Trophoblast cell (in vitro differentiated cells and primary cell): ENCODE measurements around the gene ASPG.

ENCODE experiments used
- DNase-seq, 2 donors: peaks; one replicate each; pipeline ENCODE4 v3.0.0-alpha.2; 2016
- H2AFZ ChIP-seq: 2 replicates; pipeline ENCODE4 v1.6.1; 2013; ENCODE audit warnings: low read length, moderate library complexity, mild to moderate bottlenecking; ENCODE audit not compliant: insufficient read depth, poor library complexity
- H2AK5ac ChIP-seq: 2 replicates; pipeline ENCODE4 v1.6.1; 2013; ENCODE audit warnings: mild to moderate bottlenecking, low read length
- H2BK120ac ChIP-seq: 2 replicates; pipeline ENCODE4 v1.6.1; 2013; ENCODE audit warnings: low read length, mild to moderate bottlenecking, moderate library complexity; ENCODE audit not compliant: insufficient read depth, poor library complexity
- H2BK12ac ChIP-seq: 2 replicates; pipeline ENCODE4 v1.6.1; 2013; ENCODE audit warnings: mild to moderate bottlenecking, low read length, moderate library complexity
- H2BK5ac ChIP-seq: 2 replicates; pipeline ENCODE4 v1.6.1; 2013; ENCODE audit warnings: low read length, low read depth, moderate library complexity, mild to moderate bottlenecking; ENCODE audit not compliant: poor library complexity
- H3K14ac ChIP-seq: 2 replicates; pipeline ENCODE4 v1.6.1; 2013; ENCODE audit warnings: mild to moderate bottlenecking, low read length
- H3K18ac ChIP-seq: 2 replicates; pipeline ENCODE4 v1.6.1; 2013; ENCODE audit warnings: mild to moderate bottlenecking, low read length
- H3K23ac ChIP-seq: 2 replicates; pipeline ENCODE4 v1.6.1; 2013; ENCODE audit warnings: low read length
- H3K27ac ChIP-seq: 2 replicates; pipeline ENCODE4 v1.5.1; 2013; ENCODE audit warnings: low read depth, mild to moderate bottlenecking, inconsistent platforms, low read length, moderate library complexity
- H3K27me3 ChIP-seq: 2 replicates; pipeline ENCODE4 v1.6.1; 2013; ENCODE audit warnings: inconsistent platforms, mild to moderate bottlenecking, low read length, moderate library complexity; ENCODE audit not compliant: insufficient read depth
- H3K36me3 ChIP-seq, 2 experiments: 1 replicate in 1 of 2; 2 replicates in 1 of 2; pipeline ENCODE4 v1.6.1; 2013; ENCODE audit warnings: low read length in 2 of 2, mild to moderate bottlenecking in 2 of 2, moderate library complexity in 1 of 2; ENCODE audit not compliant: insufficient read depth in 2 of 2, control insufficient read depth in 1 of 2
- H3K4ac ChIP-seq: 2 replicates; pipeline ENCODE4 v1.6.1; 2013; ENCODE audit warnings: low read depth, mild to moderate bottlenecking, low read length, moderate library complexity
- H3K4me1 ChIP-seq, 2 experiments: 1 replicate in 1 of 2; 2 replicates in 1 of 2; pipeline ENCODE4 v1.6.1; 2013; ENCODE audit warnings: low read length in 2 of 2, mild to moderate bottlenecking in 2 of 2, moderate library complexity in 1 of 2; ENCODE audit not compliant: insufficient read depth in 2 of 2, control insufficient read depth in 1 of 2
- H3K4me2 ChIP-seq: 2 replicates; pipeline ENCODE4 v1.6.1; 2013; ENCODE audit warnings: inconsistent platforms, mild to moderate bottlenecking, low read length, moderate library complexity
- H3K4me3 ChIP-seq: 2 replicates; pipeline ENCODE4 v1.5.1; 2013; ENCODE audit warnings: mild to moderate bottlenecking, low read depth, low read length, inconsistent platforms
- H3K79me1 ChIP-seq: one replicate; pipeline ENCODE4 v1.6.1; 2013; ENCODE audit warnings: low read length
- H3K79me2 ChIP-seq: 2 replicates; pipeline ENCODE4 v1.6.1; 2013; ENCODE audit warnings: low read length, mild to moderate bottlenecking; ENCODE audit not compliant: control insufficient read depth, insufficient read depth, poor library complexity
- H3K9ac ChIP-seq: 2 replicates; pipeline ENCODE4 v1.6.1; 2013; ENCODE audit warnings: mild to moderate bottlenecking, low read length
- H3K9me3 ChIP-seq: 2 replicates; pipeline ENCODE4 v1.6.1; 2013; ENCODE audit warnings: low read depth, mild to moderate bottlenecking, control low read depth, inconsistent platforms, low read length; ENCODE audit not compliant: insufficient read depth
- H4K12ac ChIP-seq: 2 replicates; pipeline ENCODE4 v1.6.1; 2013; ENCODE audit warnings: low read depth, mild to moderate bottlenecking, low read length, moderate library complexity
- H4K8ac ChIP-seq: 2 replicates; pipeline ENCODE4 v1.6.1; 2013; ENCODE audit warnings: low read depth, mild to moderate bottlenecking, low read length, moderate library complexity
- H4K91ac ChIP-seq: one replicate; pipeline ENCODE4 v1.6.1; 2013; ENCODE audit warnings: low read depth, mild to moderate bottlenecking, low read length, moderate library complexity
- WGBS: extraction: QIAGEN DNeasy Blood & Tissue Kit; methylation state at CpG from one replicate; pipeline ENCODE4 v1.1.7; 2013; ENCODE audit warnings: missing lambda C conversion rate; ENCODE audit not compliant: insufficient read length, insufficient coverage; ENCODE audit errors: extremely low coverage; 5-methylcytosine and 5-hydroxymethylcytosine counted together

ASPG gene

DNA sequence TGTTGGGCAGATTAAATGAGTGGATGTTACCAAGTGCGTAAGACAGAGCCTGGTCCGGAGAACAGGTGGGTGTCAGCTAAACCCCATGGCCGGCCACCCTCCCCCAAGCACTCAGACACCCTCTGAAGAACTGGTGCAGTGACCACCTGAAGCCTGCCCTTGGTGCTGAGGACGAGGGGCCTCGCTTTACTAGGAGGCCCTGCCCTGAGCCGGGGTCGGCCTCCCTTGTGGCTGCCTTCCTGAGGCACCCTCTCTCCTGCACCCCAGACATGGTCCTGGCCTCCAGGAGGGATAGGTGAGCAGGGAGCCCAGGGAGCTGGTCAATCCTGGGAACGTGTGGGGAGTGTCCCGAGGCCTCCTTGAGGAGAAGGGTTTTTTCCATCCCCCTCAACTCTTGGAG, 48.0 kb downstream of the ASPG start:
- no peak overlapping the region for H3K14ac ChIP-seq
- H2BK120ac ChIP-seq = no peak overlapping the region
- no peak overlapping the region for H4K8ac ChIP-seq
- H3K4me1 ChIP-seq = peaks cover 0 to 15% of the 10 kb centered on the region in 2 experiments
- no peak overlapping the region for H3K23ac ChIP-seq
- peaks cover 2% of the 10 kb centered on the region for H3K79me1 ChIP-seq
- no peak overlapping the region for H4K12ac ChIP-seq
- H3K18ac ChIP-seq = no peak overlapping the region
- H2AK5ac ChIP-seq = no peak overlapping the region
- no CpG with 5 or more reads among the region's 9 CpGs for WGBS
- peaks cover 25% of the 10 kb centered on the region for H3K27me3 ChIP-seq
- no peak overlapping the region for H4K91ac ChIP-seq
- H2AFZ ChIP-seq = no peak overlapping the region
- no peaks in the 10 kb centered on the region for H3K36me3 ChIP-seq
- no peak overlapping the region for H3K9ac ChIP-seq
- H3K4me3 ChIP-seq = no peak overlapping the region
- DNase-seq = no peak
- H2BK5ac ChIP-seq = no peak overlapping the region
- H3K79me2 ChIP-seq = peaks cover 2% of the 10 kb centered on the region
- no peak overlapping the region for H3K27ac ChIP-seq
- peaks cover 7% of the 10 kb centered on the region for H3K9me3 ChIP-seq
- H3K4ac ChIP-seq = no peak overlapping the region
- H2BK12ac ChIP-seq = no peak overlapping the region
- no peak overlapping the region for H3K4me2 ChIP-seq

DNA sequence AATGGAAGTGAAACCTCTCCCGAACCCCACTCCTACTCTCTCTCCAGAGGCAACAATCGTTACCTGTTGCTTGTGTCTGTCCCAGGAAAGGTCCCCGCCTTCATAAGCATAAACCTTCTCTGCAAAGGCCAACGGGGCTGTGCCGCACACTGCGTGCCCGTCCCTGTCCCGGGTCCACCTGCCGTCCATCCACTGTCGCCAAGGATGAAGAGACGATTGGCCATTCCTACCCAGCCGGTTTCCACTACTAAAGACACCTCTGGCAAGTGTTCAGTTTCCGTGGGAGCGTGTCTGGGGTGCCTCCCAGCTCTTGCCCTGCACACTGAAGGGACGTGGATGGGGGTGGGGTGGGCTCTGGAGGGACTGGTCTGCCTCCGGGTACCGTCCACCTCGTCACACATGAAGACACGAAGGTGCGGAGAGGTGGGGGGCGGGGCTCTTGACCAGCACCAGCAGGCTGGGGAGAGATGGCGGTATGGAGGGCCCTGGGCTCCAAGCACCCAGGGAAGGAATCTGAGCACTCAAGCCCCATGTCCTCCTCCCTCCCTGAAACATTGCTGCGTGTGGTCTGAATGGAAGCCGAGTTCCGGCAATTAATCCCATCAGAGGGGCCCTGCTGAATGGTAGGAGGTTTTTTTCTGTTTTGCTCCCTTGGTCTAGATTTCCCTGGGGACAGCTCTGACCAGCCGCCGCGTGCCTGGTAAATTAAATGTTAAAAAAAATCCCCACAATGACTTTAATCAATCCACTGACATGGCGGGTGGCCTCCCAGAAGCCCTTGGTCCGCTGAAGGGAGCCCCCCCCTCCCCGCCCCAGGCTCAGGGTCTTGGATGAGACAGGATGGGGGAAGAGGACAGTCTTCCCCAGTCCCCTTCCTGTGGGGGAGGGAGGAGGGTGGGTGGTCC, 48.8 kb downstream of the ASPG start:
- Histone ChIP-seq H3K4ac (no peak overlapping the region), H3K79me2 (peaks cover 2% of the 10 kb centered on the region), H2BK120ac (no peak overlapping the region), H4K12ac (no peak overlapping the region), H3K18ac (no peak overlapping the region), H3K36me3 (no peaks in the 10 kb centered on the region), H4K8ac (no peak overlapping the region), H2AFZ (no peak overlapping the region), H3K4me3 (no peak overlapping the region), H3K9ac (no peak overlapping the region), H2AK5ac (no peak overlapping the region), H3K4me1 (peaks cover 3 to 22% of the 10 kb centered on the region in 2 experiments), H3K23ac (no peak overlapping the region), H3K79me1 (peaks cover 2% of the 10 kb centered on the region), H3K27me3 (peaks cover 25% of the 10 kb centered on the region), H2BK12ac (no peak overlapping the region), H3K9me3 (peaks cover 7% of the 10 kb centered on the region), H3K27ac (no peak overlapping the region), H2BK5ac (no peak overlapping the region), H4K91ac (no peak overlapping the region), H3K4me2 (no peak overlapping the region), H3K14ac (no peak overlapping the region)
- WGBS = no CpG with 5 or more reads among the region's 31 CpGs
- no peak for DNase-seq

DNA sequence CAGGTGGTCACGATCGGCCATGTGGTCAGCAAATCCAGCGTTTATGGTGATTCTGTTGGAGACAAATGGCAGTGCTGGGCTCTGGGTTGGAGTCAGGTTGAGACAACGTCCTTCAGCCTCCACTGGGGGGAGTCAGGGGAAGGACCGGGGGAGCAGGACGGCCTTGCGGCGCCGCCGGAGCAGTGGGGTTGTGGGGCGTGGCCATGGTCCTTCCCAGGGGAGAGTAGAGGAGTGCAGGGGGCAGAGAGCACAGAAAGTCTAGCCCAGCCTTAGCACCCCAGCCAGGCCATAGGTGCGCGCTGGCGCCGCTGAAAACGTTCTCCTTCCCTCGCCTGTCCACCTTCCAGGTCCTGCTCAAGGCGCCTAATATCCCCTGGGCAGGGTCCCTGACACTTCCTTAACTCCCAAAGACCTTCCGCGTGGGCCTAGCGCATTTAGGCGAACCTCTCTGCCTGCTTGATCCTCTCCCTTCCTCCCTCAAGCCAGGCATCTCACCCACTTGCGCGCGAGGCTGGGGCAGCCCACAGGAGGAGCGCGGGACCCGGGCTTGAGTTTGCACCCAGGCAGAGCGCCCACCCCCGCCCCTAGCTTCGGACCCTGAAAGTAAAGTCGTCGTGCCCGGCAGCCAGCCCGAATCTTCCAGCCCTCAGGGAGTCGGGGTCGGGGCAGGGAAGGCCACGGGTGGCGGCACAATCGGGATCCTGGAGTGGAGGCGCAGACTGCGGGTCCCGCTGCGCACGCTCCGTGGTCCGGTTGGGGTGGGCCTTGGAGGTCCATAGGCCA, 49.8 kb downstream of the ASPG start:
- H3K18ac ChIP-seq = no peak overlapping the region
- DNase-seq = no peak
- no CpG with 5 or more reads among the region's 47 CpGs for WGBS
- no peak overlapping the region for H3K9ac ChIP-seq
- H4K91ac ChIP-seq = no peak overlapping the region
- H2BK120ac ChIP-seq = no peak overlapping the region
- no peak overlapping the region for H2BK12ac ChIP-seq
- H3K4me1 ChIP-seq = peaks cover 8 to 25% of the 10 kb centered on the region in 2 experiments
- H3K36me3 ChIP-seq = no peaks in the 10 kb centered on the region
- H3K27ac ChIP-seq = no peak overlapping the region
- H4K12ac ChIP-seq = no peak overlapping the region
- peak overlapping the region; percentile 10 for H3K4me3 ChIP-seq
- no peak overlapping the region for H2AFZ ChIP-seq
- no peak overlapping the region for H2AK5ac ChIP-seq
- peaks cover 7% of the 10 kb centered on the region for H3K9me3 ChIP-seq
- H3K4me2 ChIP-seq = peak overlapping the region; percentile 59
- H3K4ac ChIP-seq = no peak overlapping the region
- peaks cover 2% of the 10 kb centered on the region for H3K79me2 ChIP-seq
- peaks cover 2% of the 10 kb centered on the region for H3K79me1 ChIP-seq
- no peak overlapping the region for H2BK5ac ChIP-seq
- no peak overlapping the region for H4K8ac ChIP-seq
- H3K14ac ChIP-seq = no peak overlapping the region
- H3K23ac ChIP-seq = no peak overlapping the region
- H3K27me3 ChIP-seq = peaks cover 25% of the 10 kb centered on the region

DNA sequence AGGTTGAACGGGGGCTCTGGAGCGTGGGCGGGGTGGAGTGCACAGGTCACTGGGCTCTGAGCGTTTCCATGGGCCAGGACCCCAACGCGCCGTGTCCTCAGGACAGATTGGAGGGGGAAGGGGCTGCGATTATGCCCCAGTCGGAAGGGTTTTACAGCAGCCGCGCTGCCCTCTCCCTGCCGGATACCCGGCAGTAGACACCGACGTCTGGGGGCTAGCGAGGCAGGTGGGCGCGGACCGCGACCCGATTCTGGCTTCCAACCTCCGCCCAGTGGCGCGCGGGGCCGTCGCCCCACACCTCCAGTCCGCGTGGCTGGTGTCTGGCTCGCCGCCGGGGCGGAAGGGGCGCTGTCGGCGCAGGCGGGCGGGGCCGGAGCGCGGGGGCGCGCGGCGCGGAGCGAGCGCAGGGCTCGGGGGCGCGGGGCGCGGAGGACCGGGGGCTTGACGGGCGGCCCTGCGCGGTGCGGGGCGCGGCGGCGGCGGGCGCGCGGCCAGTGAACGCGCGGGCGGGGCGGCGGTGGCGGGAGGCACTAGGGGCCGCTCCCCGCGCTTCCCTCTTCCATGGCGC, 50.5 kb downstream of the ASPG start:
- no peak overlapping the region for H3K14ac ChIP-seq
- no peak overlapping the region for H2BK5ac ChIP-seq

More for the DNA sequence above, 50.5 kb downstream of the ASPG start:
- Histone ChIP-seq H3K4ac (no peak overlapping the region), H3K23ac (no peak overlapping the region), H2AFZ (no peak overlapping the region), H3K4me1 (peaks cover 8 to 25% of the 10 kb centered on the region in 2 experiments), H4K91ac (no peak overlapping the region), H3K9me3 (peaks cover 4% of the 10 kb centered on the region), H2AK5ac (no peak overlapping the region), H3K4me3 (peak overlapping the region; percentile 10), H3K79me1 (peaks cover 2% of the 10 kb centered on the region), H3K27ac (no peak overlapping the region), H3K27me3 (peaks cover 25% of the 10 kb centered on the region), H2BK120ac (no peak overlapping the region), H3K36me3 (no peaks in the 10 kb centered on the region), H4K8ac (no peak overlapping the region), H3K18ac (no peak overlapping the region), H3K79me2 (peaks cover 2% of the 10 kb centered on the region), H4K12ac (no peak overlapping the region), H3K4me2 (peak overlapping the region; percentile 59), H2BK12ac (no peak overlapping the region), H3K9ac (no peak overlapping the region)
- WGBS = no CpG with 5 or more reads among the region's 78 CpGs
- DNase-seq = no peak
